ENCODE data around the gene ZNF579. TPM values are rescaled to one million over a fixed set of nuclear protein-coding genes. Genes with fewer than 3 reads are reported as not detected.

ZNF579 gene
- total RNA-seq, 1 experiment from 2014 or later, result 49.0 TPM

DNA sequence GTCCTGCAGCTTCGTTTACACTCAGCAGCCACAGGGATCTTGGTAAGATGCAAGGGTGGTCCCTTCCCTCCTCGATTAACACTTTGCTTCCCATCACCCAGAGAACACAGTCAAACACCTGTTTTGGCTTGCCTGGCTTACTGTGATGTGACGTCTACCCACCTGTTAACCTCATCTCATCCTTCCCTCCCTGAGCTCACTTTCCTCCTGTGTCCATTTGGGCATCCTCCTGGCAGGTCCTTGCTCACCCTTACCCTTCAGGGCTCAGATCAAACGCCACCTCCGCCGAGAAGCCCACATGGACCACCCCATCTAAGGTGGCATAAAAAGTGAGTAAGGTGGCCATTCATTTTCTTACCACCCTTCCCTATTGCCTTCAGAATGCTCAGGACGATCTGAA is 9.5 kb upstream of the ZNF579 start:
- BruUV-seq (replicated peaks), result no TSS peak
- no peak overlapping the region for H3K27ac ChIP-seq
- H3K36me3 ChIP-seq (ENCODE audit: low read depth), result no peaks in the 10 kb centered on the region
- H3K79me2 ChIP-seq (ENCODE audit: low read depth), result no peaks in the 10 kb centered on the region
- no peak overlapping the region for H2AFZ ChIP-seq
- H3K4me3 ChIP-seq, result no peak overlapping the region
- TF ChIP-seq, protein P1, sequence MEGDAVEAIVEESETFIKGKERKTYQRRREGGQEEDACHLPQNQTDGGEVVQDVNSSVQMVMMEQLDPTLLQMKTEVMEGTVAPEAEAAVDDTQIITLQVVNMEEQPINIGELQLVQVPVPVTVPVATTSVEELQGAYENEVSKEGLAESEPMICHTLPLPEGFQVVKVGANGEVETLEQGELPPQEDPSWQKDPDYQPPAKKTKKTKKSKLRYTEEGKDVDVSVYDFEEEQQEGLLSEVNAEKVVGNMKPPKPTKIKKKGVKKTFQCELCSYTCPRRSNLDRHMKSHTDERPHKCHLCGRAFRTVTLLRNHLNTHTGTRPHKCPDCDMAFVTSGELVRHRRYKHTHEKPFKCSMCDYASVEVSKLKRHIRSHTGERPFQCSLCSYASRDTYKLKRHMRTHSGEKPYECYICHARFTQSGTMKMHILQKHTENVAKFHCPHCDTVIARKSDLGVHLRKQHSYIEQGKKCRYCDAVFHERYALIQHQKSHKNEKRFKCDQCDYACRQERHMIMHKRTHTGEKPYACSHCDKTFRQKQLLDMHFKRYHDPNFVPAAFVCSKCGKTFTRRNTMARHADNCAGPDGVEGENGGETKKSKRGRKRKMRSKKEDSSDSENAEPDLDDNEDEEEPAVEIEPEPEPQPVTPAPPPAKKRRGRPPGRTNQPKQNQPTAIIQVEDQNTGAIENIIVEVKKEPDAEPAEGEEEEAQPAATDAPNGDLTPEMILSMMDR (conservative IDR thresholded peaks at IDR 0.05), result no peak
- no peak for TF ChIP-seq EZH2 (IDR thresholded peaks at IDR 0.05; ENCODE audit: low read depth)
- no peaks in the 10 kb centered on the region for H3K9me3 ChIP-seq (ENCODE audit: insufficient read depth, low read depth)
- H3K27me3 ChIP-seq (ENCODE audit: insufficient read depth, low read depth), result 0 out of 2 replicates have a peak, but pooled peaks cover under 1% of the 10 kb centered on the region
- no peaks in the 10 kb centered on the region for H3K9me2 ChIP-seq (ENCODE audit: insufficient read depth)
- CTCF ChIA-PET, result no interaction called here
- peaks cover 36% of the 10 kb centered on the region for H3F3A ChIP-seq (ENCODE audit: insufficient read depth, low read depth)
- no peaks in the 10 kb centered on the region for H4K20me1 ChIP-seq (ENCODE audit: insufficient read depth)
- POLR2A ChIA-PET (ENCODE audit: unreplicated experiment), result no interaction called here
- intact Hi-C loops (cut with micrococcal nuclease; ENCODE audit: unreplicated experiment), result no loop called here
- DNase-seq, result no peak
- peaks cover 10% of the 10 kb centered on the region for H3K4me1 ChIP-seq (replicated peaks; ENCODE audit: insufficient read depth)
- H3K4me2 ChIP-seq, result no peak overlapping the region

DNA sequence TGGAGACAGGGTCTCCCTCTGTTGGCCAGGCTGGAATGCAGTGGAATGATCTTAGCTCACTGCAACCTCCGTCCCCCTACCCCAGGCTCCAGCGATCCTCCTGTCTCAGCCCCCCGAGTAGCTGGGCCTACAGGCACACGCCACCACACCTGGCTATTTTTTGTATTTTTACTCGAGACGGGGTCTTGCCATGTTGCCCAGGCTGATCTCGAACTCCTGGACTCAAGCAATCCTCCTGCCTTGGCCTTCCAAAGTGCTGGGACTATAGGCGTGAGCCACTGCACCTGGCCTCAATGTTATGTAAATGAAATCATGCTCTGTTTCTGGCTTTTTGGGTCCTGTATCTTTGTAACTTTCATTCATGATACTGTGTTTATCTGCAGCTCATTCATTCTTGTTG is 8.1 kb upstream of the ZNF579 start:
- Histone ChIP-seq H3F3A (ENCODE audit: insufficient read depth, low read depth) (peaks cover 47% of the 10 kb centered on the region), H3K79me2 (ENCODE audit: low read depth) (no peaks in the 10 kb centered on the region), H3K27me3 (ENCODE audit: insufficient read depth, low read depth) (0 out of 2 replicates have a peak, but pooled peaks cover 5% of the 10 kb centered on the region), H3K9me3 (ENCODE audit: insufficient read depth, low read depth) (no peaks in the 10 kb centered on the region), H3K27ac (no peak overlapping the region), H4K20me1 (ENCODE audit: insufficient read depth) (no peaks in the 10 kb centered on the region), H3K4me2 (no peak overlapping the region), H3K4me1 (replicated peaks; ENCODE audit: insufficient read depth) (peaks cover 10% of the 10 kb centered on the region), H3K4me3 (no peak overlapping the region), H2AFZ (no peak overlapping the region), H3K9me2 (ENCODE audit: insufficient read depth) (no peaks in the 10 kb centered on the region), H3K36me3 (ENCODE audit: low read depth) (no peaks in the 10 kb centered on the region)
- DNase-seq, result no peak
- intact Hi-C loops (cut with micrococcal nuclease; ENCODE audit: unreplicated experiment), result no loop called here
- POLR2A ChIA-PET (ENCODE audit: unreplicated experiment), result no interaction called here
- CTCF ChIA-PET, result interaction anchor here (0.6 kb wide), 1 partner anchor 353 kb away, joined by 18 read pairs; no protein-coding TSS in a partner anchor
- TF ChIP-seq, protein P1 (conservative IDR thresholded peaks at IDR 0.05), result no peak
- no peak for TF ChIP-seq EZH2 (IDR thresholded peaks at IDR 0.05; ENCODE audit: low read depth)
- no TSS peak for BruUV-seq (replicated peaks)

DNA sequence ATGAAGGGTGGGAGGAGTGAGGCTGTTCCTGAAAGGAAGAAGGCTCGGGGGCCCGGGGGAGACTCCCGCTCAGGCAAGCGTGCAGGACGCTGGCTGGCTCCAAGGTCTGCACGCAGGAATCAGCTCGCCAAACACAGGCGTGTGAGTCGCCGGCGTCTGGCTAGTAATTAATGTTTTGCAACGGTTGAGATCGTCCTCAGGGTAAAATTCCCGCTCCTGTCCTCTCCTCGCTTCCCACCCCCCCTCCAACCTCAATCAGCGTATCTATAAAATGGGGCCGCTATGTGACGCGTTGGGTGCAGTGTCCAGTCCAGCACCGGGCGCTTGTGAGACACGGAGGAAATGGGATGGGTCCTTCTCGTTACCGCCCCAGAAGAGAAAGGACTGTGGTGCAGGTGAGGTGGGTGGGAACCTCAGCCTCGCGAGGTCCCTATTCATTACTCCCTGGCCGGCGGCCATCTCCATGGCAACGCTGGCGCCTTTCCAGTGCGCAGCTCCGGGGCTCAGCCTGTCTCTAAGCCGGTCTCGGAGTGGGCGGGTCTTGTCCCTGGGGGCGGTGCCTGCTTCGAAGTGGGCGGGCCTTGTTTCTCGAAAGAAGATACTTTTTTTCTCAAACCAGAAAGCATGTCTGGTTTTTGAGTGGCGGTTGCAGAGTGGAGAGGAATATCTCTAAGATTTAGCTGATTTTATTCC is 6.5 kb upstream of the ZNF579 start:
- H3K4me1 ChIP-seq (replicated peaks; ENCODE audit: insufficient read depth), result peaks cover 10% of the 10 kb centered on the region
- peak; percentile 96 to 100 for DNase-seq
- H3K4me3 ChIP-seq, result peak overlapping the region; percentile 57
- no peaks in the 10 kb centered on the region for H3K9me2 ChIP-seq (ENCODE audit: insufficient read depth)
- peaks cover 50% of the 10 kb centered on the region for H3F3A ChIP-seq (ENCODE audit: insufficient read depth, low read depth)
- intact Hi-C loops (cut with micrococcal nuclease; ENCODE audit: unreplicated experiment), result loop anchor here (1.0 to 2.0 kb wide), 7 partner anchors 12 to 70 kb away; partner anchors contain the start of genes FIZ1, ZNF784 and ZNF865
- TF ChIP-seq, protein P1 (conservative IDR thresholded peaks at IDR 0.05), result no peak
- no peak for TF ChIP-seq EZH2 (IDR thresholded peaks at IDR 0.05; ENCODE audit: low read depth)
- H2AFZ ChIP-seq, result peak overlapping the region; percentile 66
- BruUV-seq (replicated peaks), result TSS peak; percentile 99
- peak overlapping the region; percentile 11; the same call in 1 of the 2 replicates for H3K27ac ChIP-seq
- H3K79me2 ChIP-seq (ENCODE audit: low read depth), result no peaks in the 10 kb centered on the region
- no peaks in the 10 kb centered on the region for H3K9me3 ChIP-seq (ENCODE audit: insufficient read depth, low read depth)
- CTCF ChIA-PET, result no interaction called here
- peak overlapping the region; percentile 74 for H3K4me2 ChIP-seq
- H4K20me1 ChIP-seq (ENCODE audit: insufficient read depth), result no peaks in the 10 kb centered on the region
- 0 out of 2 replicates have a peak, but pooled peaks cover 5% of the 10 kb centered on the region for H3K27me3 ChIP-seq (ENCODE audit: insufficient read depth, low read depth)
- no peaks in the 10 kb centered on the region for H3K36me3 ChIP-seq (ENCODE audit: low read depth)
- POLR2A ChIA-PET (ENCODE audit: unreplicated experiment), result interaction anchor here (0.5 to 2.5 kb wide), 7 partner anchors 8 to 1450 kb away, joined by 4 to 42 read pairs (median 8); partner anchors contain the start of gene FIZ1

Data from PC-9 (cell line).